SK-MEL-5 (cell line): ENCODE data around the gene TNFRSF8. TPM values are rescaled to one million over a fixed set of nuclear protein-coding genes. Genes with fewer than 3 reads are reported as not detected.
A peak's percentile ranks its signal among the peaks of the same experiment; 100 is the strongest.

Experiments used
- DNase-seq: peaks from one replicate; pipeline ENCODE4 v3.0.0-alpha.2; 2016; ENCODE audit warnings: low read depth, low spot score
- in situ Hi-C: cut with HindIII; loops from 2 replicates; pipeline ENCODE4 v1.10.0; 2016; ENCODE audit warnings: low sequenced_read_pairs, high pct_unique_total_duplicates, low pct_unique_long_range_greater_than_20kb
- total RNA-seq: library from RNA; depleted of rRNA; stranded (reverse); fragments of >200 nt; shearing (Covaris generic); gene quantifications from 2 replicates; pipeline ENCODE4 v1.2.3, GENCODE V29; 2014

The TNFRSF8 gene
- total RNA-seq, 1 experiment from 2014 or later = not detected

- in situ Hi-C loops = no loop called here
- peak; percentile 46 for DNase-seq
These were observed 90.2 kb downstream of the TNFRSF8 start for GRCh38 chr1:12153181-12153785.

- in situ Hi-C loops = no loop called here
- DNase-seq = no peak
These were observed 92.2 kb downstream of the TNFRSF8 start for GRCh38 chr1:12155328-12155727.

DNA sequence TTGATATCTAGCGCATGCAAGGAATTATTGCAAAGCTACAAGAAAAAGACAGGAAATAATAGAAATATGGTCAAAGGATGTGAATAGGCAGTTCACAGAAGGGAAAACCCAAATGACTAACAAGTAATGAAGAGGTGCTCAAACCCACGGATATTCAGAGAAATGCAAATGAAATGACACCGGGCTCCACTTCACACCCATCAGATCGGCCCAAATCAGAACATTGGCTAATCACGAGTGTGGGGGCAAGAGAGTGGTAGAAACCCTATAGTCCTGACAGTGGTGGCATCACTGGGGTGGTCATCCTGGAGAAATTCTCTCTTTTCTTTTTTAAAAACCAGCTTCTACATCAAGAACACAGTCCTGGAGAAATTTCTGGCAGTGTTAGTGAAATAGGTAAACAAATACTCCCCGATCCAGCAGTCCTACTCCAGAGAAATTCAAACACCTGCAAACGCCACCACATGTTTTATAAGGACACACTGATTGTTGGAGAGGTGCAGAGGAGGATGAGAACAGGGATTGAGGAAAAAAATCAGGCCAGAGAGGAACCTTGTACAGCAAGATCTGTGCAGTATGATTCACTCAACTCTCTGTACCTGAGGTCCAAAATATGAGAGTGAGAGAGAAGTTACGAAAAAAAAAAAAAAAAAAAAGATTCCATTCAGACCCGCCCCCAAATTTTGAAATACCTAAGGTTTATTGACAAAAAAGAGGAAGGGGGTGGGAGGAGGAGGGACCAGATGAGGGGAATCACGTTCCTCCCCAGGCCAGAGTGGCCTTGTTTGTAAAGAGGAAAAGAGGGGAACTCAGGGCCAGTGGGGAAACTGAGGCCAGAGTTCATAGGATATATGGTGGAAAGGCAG lies 94.5 kb downstream of the TNFRSF8 start:
- no peak for DNase-seq
- in situ Hi-C loops = no loop called here

GRCh38 chr1:12158357-12159092 lies 95.4 kb downstream of the TNFRSF8 start:
- DNase-seq = no peak

GRCh38 chr1:12159816-12160215 lies 96.7 kb downstream of the TNFRSF8 start:
- DNase-seq = no peak
- in situ Hi-C loops = no loop called here

More at GRCh38 chr1:12158357-12159092, 95.4 kb downstream of the TNFRSF8 start:
- in situ Hi-C loops = no loop called here

DNA sequence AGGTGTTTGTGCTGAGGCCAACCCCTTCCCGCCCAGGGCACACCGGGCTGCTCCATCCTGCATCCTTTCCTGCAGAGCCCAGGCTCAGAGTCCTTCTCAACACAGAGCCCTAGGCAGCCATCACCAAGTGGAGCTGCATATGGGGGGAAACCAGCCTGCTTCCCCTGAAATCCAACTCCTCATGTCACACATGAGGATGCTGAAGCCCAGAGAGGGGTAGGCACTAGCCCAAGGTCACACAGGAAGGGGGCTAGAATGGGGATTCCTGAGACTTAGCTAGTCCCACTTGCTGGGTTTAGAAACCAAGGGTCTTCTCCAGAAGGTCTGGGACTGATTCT lies 98.2 kb downstream of the TNFRSF8 start:
- in situ Hi-C loops = no loop called here
- no peak for DNase-seq

DNA sequence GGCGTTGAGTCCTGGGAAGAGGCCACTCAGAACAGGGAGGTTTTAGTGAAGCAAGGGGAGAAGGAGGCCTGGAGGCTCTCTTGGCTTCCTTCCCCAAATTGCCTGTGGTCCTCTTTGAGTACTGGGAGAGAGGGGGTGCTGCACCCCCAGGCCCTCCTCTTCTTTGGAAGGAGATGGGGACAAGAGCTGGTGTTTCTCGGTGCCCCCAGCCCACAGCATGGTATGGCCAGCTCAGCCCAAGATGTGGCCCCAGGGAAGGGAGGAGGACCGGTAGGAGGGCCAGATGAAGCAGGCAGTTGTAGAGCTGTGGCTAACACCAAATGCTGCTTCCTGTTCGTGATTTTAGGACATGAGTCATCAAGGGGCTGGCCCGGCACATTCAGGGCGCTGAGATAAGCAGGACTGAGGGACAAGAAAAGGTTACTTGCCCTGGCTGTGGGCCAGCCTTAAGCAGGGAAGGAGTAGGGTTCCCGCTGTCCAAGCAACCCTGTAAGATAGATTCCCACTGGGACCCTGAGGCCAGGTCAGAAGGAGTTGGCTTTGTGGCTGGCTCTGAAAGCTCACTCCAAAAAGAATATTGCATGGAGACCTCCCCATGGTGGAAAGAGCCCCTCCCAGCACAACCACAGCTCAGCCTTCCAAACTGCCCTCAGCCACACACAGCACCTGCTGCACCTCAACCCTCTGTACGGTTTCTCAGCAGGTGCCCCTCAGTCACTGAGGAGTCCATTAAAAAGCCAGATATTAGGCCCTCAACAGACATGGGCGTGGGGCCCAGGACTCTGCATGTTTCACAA lies 98.8 kb downstream of the TNFRSF8 start:
- DNase-seq = peak; percentile 79
- in situ Hi-C loops = no loop called here

DNA sequence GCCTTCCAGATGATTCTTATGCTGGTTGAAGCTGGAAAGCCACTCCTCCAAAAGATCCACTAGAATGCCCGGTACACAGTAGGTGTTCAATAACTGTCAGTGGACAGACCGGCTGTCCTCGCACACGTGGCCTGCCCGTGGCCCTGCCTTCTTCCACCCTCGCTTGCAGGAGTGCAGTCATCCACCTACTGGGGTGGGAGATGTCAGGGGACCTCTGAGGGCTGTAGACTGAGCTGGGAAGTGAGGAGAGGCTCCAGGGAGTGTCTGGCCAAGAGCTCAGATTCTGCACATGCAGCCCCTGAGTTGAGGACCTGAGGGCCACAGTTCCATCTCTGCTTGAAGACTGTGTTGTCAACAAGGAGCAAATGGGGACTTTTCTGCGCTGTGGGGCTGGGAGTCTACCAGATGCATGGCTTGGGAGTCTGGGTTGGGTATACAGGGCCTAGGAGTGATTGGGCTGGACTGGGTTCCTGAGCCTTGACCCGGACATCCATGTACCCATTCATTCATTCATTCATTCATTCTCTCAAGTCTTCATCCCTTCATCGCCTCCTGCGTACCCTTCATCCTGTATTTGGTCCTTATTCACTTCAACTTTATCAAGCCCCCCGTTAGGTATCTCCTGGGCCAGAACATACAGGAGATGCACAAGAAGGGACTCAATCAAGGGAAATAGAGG lies 99.5 kb downstream of the TNFRSF8 start:
- in situ Hi-C loops = no loop called here
- DNase-seq = no peak

DNA sequence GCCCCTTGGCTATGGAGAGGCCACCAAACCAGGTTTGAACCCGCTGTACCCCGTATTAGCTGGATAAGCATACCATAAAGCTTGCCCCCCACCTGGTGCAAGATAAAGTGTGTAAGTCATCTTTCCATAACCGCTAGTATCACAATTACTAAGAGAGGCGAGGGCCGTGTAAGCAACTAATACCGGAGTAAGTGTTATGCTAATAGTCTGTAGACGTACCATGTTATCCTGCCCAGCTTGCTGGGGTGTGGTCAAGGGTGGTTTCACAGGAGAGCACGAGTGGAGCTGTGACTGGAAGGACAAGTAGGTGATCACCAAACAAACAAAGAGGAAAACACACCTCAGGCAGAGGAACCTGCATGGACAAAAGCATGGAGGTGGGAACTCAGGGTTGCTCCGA lies 100.1 kb downstream of the TNFRSF8 start:
- in situ Hi-C loops = no loop called here
- DNase-seq = no peak

- no peak for DNase-seq
- in situ Hi-C loops = no loop called here
These were observed 101.1 kb downstream of the TNFRSF8 start for GRCh38 chr1:12164210-12164609.

DNA sequence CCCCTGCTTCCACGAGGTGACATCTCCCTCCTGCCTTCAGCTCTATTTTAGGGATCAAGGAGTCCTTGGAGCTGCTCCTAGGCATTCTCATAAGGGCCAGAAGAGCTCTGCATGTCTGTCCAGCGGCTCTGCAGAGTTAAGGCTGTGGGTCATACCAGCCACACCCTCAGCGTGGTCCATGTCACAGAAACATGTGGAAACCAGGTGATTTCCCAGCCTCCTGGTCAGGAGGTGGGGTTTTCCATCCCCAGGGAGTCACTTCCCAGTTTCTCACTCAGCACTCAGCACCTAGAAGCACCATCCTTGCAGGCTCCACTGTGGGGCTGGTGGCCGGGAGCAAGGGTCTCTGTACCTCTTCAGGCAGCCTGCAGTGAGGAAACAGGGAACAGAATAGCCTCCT lies 102.2 kb downstream of the TNFRSF8 start:
- no peak for DNase-seq
- in situ Hi-C loops = no loop called here

GRCh38 chr1:12166834-12167492 lies 103.9 kb downstream of the TNFRSF8 start, which contains the start of gene TNFRSF1B:
Gene TNFRSF1B (plus strand): TSS chr1:12166991. CDS start chr1:12167092, 101 bp downstream.
- DNase-seq = peak; percentile 47
- in situ Hi-C loops = no loop called here

DNA sequence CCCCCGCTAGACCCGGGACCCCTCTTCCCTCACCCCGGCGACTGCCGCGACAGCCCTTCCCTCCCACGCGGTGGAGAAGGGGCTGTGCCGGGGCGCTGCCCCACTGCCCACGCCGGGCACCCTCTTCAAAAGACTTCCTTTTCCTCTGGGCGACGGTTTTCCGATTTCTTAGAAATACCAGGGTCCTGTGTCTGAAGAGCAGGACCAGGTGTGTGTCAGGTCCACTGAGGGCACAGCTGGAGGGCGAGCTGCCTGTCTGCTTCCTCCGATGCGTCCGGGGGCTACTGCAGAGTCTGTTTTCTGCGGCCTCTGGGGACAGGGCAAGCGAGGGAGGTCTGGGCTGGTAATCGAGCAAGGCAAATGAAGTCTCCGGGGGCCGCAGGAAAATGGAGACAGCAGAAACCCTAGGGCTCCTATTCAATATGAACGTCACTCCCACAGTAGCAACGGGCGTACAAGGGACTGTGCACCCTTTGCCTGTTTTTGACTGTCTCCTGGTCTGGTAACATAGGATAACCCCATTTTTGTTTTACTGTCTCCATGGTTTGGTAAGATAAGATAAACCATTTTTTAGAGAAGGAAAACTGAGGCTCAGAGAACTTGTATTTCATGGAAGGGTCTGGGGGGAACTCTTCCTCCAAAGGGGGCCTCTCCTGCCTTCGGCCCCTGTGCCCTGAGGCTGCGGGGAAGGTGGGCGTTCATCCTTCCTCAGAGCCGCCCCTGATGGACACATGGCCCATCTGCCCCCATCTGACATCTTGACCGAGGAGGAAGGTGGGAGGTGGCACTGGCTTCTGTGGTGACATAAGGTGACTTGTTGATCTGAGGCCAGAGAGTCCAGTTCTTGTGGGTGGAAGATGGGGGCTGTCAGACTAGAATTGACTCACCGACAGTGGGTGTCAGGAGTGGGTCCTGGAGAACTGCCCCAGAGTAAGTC lies 104.7 kb downstream of the TNFRSF8 start:
- in situ Hi-C loops = no loop called here

GRCh38 chr1:12168451-12169160 lies 105.5 kb downstream of the TNFRSF8 start:
- in situ Hi-C loops = no loop called here

More for the DNA sequence above, 104.7 kb downstream of the TNFRSF8 start:
- DNase-seq = no peak

DNA sequence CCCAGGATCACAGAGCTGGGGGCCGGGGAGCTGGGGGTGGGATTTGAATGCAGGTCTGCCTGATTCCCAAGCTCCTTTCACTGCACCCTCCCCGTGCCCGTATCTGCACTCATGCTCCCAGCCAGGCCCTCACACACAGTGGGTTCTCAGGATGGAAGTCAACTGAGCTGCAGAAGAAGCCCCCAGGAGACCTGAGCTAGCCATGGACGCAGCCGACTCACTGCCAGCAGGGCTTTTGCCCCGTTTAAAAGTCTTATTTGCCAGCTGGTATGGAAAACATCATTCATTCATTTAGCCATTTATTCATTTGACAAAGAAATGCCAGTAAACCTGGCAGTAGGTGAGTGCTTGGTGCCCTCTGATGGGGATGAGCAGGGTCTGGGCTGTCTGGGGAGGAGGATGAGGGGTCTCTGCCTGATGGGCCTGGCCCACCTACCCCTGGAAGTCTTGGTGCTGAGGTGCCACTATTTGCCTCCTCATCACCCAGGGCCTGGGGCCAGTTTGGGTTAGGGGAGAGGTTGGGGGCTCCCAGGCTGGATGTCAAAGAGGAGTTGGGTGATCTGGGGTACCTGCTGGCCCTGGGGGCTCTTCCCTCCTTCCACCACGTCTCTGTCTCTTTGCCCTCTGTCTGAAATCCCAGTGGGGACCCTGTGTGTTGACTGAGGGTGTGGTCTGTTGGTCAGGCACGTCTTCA lies 106.5 kb downstream of the TNFRSF8 start:
- DNase-seq = no peak
- in situ Hi-C loops = no loop called here

More at GRCh38 chr1:12168451-12169160, 105.5 kb downstream of the TNFRSF8 start:
- no peak for DNase-seq
